Kidney epithelial cell (primary cell): Measurements from ENCODE around the gene PLXNA2. TPM values are rescaled to one million over a fixed set of nuclear protein-coding genes. Genes with fewer than 3 reads are reported as not detected.

ENCODE experiments used
- DNase-seq: peaks from one replicate; pipeline ENCODE4 v3.0.0-alpha.2; 2010; ENCODE audit warnings: low read depth
- H3K27me3 ChIP-seq: 2 replicates; pipeline ENCODE4 v1.6.0; 2011; ENCODE audit warnings: low read length; ENCODE audit not compliant: control insufficient read depth, insufficient read depth
- H3K36me3 ChIP-seq: 2 replicates; pipeline ENCODE4 v1.5.1; 2011; ENCODE audit warnings: low read length; ENCODE audit not compliant: control insufficient read depth, insufficient read depth
- H3K4me3 ChIP-seq: 2 replicates; pipeline ENCODE4 v1.5.1; 2011; ENCODE audit warnings: low read depth, mild to moderate bottlenecking, control low read depth, low read length
- total RNA-seq: library from RNA; depleted of rRNA; stranded (reverse); fragments of >200 nt; gene quantifications from 2 replicates; pipeline ENCODE4 v1.2.3, GENCODE V29; 2015
- TF ChIP-seq, protein P1 (sequence below): IDR thresholded peaks from 2 replicates; pipeline ENCODE4 v1.5.1; 2011; ENCODE audit warnings: mild to moderate bottlenecking, moderate library complexity, low read length, control low read depth, inconsistent platforms; ENCODE audit not compliant: insufficient read depth, poor library complexity, severe bottlenecking

Gene PLXNA2
- total RNA-seq, 1 donor from 2014 or later: 6.9 TPM

DNA sequence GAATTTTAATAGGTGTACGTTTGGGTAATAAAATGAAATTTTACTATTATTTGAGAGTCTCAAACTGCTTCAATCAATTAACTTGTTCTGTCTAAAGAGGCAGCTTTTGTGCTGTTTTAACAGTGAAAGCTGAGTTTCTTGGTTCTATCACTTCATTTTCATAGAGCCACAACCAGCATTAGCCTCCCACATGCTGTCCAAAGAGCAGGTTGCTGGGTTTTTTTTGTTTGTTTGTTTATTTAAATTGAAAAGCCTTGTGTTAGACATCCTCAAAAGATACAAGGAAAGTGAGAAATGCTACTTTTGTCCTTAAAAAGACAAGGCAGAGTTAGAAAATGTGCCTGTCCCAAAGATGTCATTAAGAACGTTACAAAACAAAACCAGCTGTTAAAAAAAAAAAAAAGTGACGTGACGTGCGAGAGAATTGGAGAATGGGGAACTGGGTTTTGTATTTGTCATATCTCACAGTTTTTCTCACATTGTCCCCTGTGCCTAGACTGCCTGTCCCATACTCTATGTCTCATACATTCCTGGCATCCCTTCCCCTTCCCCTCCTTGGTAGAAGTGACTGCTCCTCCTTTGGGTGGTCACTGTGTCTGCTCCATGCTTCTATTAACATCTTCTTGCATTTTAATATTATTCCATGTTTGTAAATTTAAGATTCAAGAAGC, 270.2 kb downstream of the PLXNA2 start:
- H3K27me3 ChIP-seq: peaks cover 6% of the 10 kb centered on the region
- no peak overlapping the region for H3K4me3 ChIP-seq
- H3K36me3 ChIP-seq: no peaks in the 10 kb centered on the region
- DNase-seq: no peak
- TF ChIP-seq, protein P1, sequence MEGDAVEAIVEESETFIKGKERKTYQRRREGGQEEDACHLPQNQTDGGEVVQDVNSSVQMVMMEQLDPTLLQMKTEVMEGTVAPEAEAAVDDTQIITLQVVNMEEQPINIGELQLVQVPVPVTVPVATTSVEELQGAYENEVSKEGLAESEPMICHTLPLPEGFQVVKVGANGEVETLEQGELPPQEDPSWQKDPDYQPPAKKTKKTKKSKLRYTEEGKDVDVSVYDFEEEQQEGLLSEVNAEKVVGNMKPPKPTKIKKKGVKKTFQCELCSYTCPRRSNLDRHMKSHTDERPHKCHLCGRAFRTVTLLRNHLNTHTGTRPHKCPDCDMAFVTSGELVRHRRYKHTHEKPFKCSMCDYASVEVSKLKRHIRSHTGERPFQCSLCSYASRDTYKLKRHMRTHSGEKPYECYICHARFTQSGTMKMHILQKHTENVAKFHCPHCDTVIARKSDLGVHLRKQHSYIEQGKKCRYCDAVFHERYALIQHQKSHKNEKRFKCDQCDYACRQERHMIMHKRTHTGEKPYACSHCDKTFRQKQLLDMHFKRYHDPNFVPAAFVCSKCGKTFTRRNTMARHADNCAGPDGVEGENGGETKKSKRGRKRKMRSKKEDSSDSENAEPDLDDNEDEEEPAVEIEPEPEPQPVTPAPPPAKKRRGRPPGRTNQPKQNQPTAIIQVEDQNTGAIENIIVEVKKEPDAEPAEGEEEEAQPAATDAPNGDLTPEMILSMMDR: no peak

DNA sequence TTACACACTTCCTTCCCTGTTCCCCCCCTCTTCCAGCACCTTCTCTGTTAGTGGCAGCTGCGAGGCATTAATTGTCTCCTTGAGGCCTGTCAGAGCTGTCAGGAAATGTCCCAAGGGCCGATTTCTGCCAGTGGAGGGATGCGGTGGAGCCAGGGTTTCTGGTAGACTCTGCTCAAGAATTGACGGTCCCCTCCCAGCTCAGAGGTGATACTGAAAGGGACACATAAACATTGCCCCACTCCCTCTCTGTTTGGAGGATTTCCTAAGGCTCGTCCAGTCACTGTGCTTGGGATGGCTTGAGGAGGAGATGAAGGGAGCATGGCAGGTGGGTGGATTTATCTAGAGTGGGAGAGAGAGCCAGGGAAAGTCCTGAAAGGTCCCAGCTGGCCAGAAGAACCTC, 271.8 kb downstream of the PLXNA2 start:
- H3K4me3 ChIP-seq: no peak overlapping the region
- DNase-seq: no peak
- peaks cover 6% of the 10 kb centered on the region for H3K27me3 ChIP-seq
- TF ChIP-seq, protein P1: no peak
- no peaks in the 10 kb centered on the region for H3K36me3 ChIP-seq
